Tibial artery (tissue), 4 donors: ENCODE results near the gene ST8SIA5.

ENCODE experiments used
- DNase-seq, 2 donors: peaks; one replicate each; pipeline ENCODE4 v3.0.0-alpha.2; 2019
- H3K27ac ChIP-seq, 2 donors: fragments of 200-600 bp; sonication (generic) in 1 of 2; 1 replicate in 1 of 2; 2 replicates in 1 of 2; pipeline ENCODE4 v1.5.1; 2018 to 2019; ENCODE audit warnings: mild to moderate bottlenecking in 1 of 2
- H3K27me3 ChIP-seq, 2 donors: fragments of 200-600 bp; sonication (generic) in 1 of 2; one replicate each; pipeline versions ENCODE4 v1.5.1 to v1.6.0; 2016 to 2019
- H3K36me3 ChIP-seq, 3 donors: fragments of 200-600 bp; sonication (generic) in 2 of 3; one replicate each; pipeline ENCODE4 v1.5.1; 2016 to 2019; ENCODE audit warnings: mild to moderate bottlenecking in 2 of 3
- H3K4me1 ChIP-seq, 4 donors: fragments of 200-600 bp; sonication (generic) in 2 of 4; 1 replicate in 3 of 4; 2 replicates in 1 of 4; pipeline ENCODE4 v1.5.1; 2016 to 2019
- H3K4me3 ChIP-seq, 2 donors: fragments of 200-600 bp; sonication (generic) in 1 of 2; 1 replicate in 1 of 2; 2 replicates in 1 of 2; pipeline ENCODE4 v1.5.1; 2018 to 2019; ENCODE audit warnings: mild to moderate bottlenecking in 2 of 2
- H3K9me3 ChIP-seq, 3 donors: fragments of 200-600 bp; sonication (generic) in 1 of 3; one replicate each; pipeline ENCODE4 v1.5.1; 2016 to 2019
- CTCF ChIP-seq, 2 experiments: fragments of 200-600 bp in 1 of 2; fragments of 450-650 bp in 1 of 2; IDR thresholded peaks; one replicate each; pipeline ENCODE4 v1.5.1; 2017 to 2019; ENCODE audit warnings: antibody characterized with exemption in 2 of 2, mild to moderate bottlenecking in 1 of 2, moderate library complexity in 1 of 2
- intact Hi-C: fragments of 100-400 bp; cut with DNase I; formaldehyde crosslinking; loops from one replicate; pipeline ENCODE4 v1.15.0; 2023; ENCODE audit warnings: low total_unique reads

The ST8SIA5 gene

GRCh38 chr18:46679846-46680598 is 76.8 kb downstream of the ST8SIA5 start:
- Histone ChIP-seq H3K27me3 (peaks cover 0 to 12% of the 10 kb centered on the region in 2 donors), H3K27ac (no peak overlapping the region), H3K9me3 (no peaks in the 10 kb centered on the region), H3K4me1 (no peaks in the 10 kb centered on the region), H3K4me3 (no peak overlapping the region), H3K36me3 (no peaks in the 10 kb centered on the region)
- no peak for DNase-seq
- TF ChIP-seq CTCF (IDR thresholded peaks at IDR 0.05), result no peak
- intact Hi-C loops, result no loop called here

DNA sequence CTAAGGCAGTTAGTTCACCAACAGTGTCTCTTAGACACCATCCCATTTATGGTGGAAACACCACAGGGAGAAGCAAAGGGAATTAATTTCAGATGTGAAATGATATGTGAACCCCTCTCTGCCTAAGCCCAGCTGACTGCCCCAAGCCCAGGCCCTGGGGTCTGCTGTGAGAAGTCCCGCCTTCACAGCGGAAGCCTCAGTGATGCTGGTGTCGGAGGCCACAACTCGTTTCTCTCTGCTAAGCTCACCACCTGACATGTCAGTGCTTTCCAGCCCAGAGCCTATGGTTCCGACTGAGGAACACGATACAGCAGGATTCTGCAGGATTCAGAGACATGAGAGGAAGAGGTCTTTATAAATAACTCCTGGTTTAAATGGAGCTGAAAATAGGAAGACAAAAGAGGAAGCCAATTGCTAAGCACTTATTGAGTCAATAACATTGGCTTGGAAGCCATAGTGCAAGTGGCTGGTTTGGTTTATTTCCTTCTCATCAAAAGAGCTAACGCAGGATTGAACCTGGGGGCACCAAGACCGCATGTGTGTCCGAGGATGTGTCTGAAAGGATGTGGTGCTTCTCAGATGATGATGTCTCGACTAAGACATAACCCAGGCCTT is 78.0 kb downstream of the ST8SIA5 start:
- intact Hi-C loops, result no loop called here
- no peak overlapping the region for H3K4me3 ChIP-seq
- H3K27ac ChIP-seq, result no peak overlapping the region
- no peaks in the 10 kb centered on the region for H3K36me3 ChIP-seq
- H3K4me1 ChIP-seq, result no peaks in the 10 kb centered on the region
- peaks cover 0 to 12% of the 10 kb centered on the region in 2 donors for H3K27me3 ChIP-seq
- H3K9me3 ChIP-seq, result no peaks in the 10 kb centered on the region
- no peak for TF ChIP-seq CTCF (IDR thresholded peaks at IDR 0.05)
- no peak for DNase-seq

DNA sequence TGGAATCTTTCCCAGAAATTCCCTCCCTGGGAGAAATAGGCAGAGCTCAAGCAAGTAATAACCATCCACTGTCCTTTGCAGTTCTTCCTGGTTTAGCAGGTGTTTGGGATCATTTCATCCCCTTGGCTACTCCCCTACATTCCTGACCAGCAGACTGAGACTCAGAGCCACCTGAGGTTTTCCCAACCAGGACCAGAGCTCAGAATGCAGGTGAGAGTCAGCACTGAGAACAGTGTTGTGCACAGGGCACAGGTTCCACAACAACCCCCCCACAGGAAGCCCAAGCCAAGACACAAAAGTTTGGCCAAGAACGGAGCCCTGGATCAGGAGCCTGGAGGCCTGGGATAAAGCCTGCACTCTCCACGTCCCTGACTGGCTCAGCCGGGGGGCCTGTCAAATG is 78.8 kb downstream of the ST8SIA5 start:
- no peak for TF ChIP-seq CTCF (IDR thresholded peaks at IDR 0.05)
- Histone ChIP-seq H3K27ac (no peak overlapping the region), H3K4me3 (no peak overlapping the region), H3K9me3 (no peaks in the 10 kb centered on the region), H3K36me3 (no peaks in the 10 kb centered on the region), H3K4me1 (no peaks in the 10 kb centered on the region), H3K27me3 (peaks cover 0 to 12% of the 10 kb centered on the region in 2 donors)
- no peak for DNase-seq
- intact Hi-C loops, result no loop called here

DNA sequence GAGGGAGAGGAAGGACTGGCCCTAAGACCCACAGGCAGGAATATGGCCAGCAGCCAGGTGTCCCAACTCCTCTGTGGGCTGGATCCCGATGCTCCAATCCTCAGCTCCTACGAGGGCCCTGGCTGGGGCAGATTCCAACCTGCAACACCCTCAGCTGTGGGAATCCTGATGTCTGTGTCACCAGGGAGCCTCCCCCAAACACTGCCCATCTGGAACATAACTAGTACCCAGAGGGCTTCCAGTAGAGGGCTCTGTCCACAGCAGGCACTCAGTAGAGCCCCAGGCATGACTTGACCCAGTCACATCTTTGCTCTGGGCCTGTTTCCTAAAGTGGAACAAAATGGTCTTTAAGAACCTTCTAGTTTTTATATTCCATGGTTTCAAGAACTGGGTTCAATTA is 79.2 kb downstream of the ST8SIA5 start:
- no peak overlapping the region for H3K27ac ChIP-seq
- peaks cover 0 to 12% of the 10 kb centered on the region in 2 donors for H3K27me3 ChIP-seq
- no peak for DNase-seq
- intact Hi-C loops, result no loop called here
- H3K36me3 ChIP-seq, result no peaks in the 10 kb centered on the region
- no peaks in the 10 kb centered on the region for H3K9me3 ChIP-seq
- no peaks in the 10 kb centered on the region for H3K4me1 ChIP-seq
- no peak overlapping the region for H3K4me3 ChIP-seq
- no peak for TF ChIP-seq CTCF (IDR thresholded peaks at IDR 0.05)

GRCh38 chr18:46676182-46676835 is 80.5 kb downstream of the ST8SIA5 start:
- H3K4me1 ChIP-seq, result no peaks in the 10 kb centered on the region
- H3K9me3 ChIP-seq, result no peaks in the 10 kb centered on the region
- H3K36me3 ChIP-seq, result no peaks in the 10 kb centered on the region
- intact Hi-C loops, result no loop called here
- H3K27me3 ChIP-seq, result peaks cover 0 to 12% of the 10 kb centered on the region in 2 donors
- H3K4me3 ChIP-seq, result no peak overlapping the region
- no peak for TF ChIP-seq CTCF (IDR thresholded peaks at IDR 0.05)
- no peak overlapping the region for H3K27ac ChIP-seq
- no peak for DNase-seq
